ENCODE results near the gene PIK3R5.

- no peak for TF ChIP-seq EGR1 (IDR thresholded peaks at IDR 0.05)
- TF ChIP-seq RAD21 (IDR thresholded peaks at IDR 0.05; ENCODE audit: low read depth) = no peak
Observed at GRCh38 chr17:8922928-8923327, 42.6 kb downstream of the PIK3R5 start.

Data from Ishikawa (cell line).